Measurements from ENCODE around the gene FANCL.
"Not testable (repeated sequence)": the region's sequence is repeated elsewhere in the genome, so short reads cannot be mapped to it uniquely, and the experiment has no call there.

FANCL gene

GRCh38 chr2:58240670-58241545, at the start of gene FANCL:
Gene FANCL (minus strand): TSS chr2:58241325. CDS start chr2:58241313, 12 bp downstream.
- Histone ChIP-seq H3K27me3 (ENCODE audit: control insufficient read depth in 1 of 2, insufficient read depth in 2 of 2, low read length in 2 of 2) (no peaks in the 10 kb centered on the region), H3K9me3 (ENCODE audit: control insufficient read depth in 1 of 2, low read length in 2 of 2) (no peaks in the 10 kb centered on the region)

GRCh38 chr2:58289029-58289428, 47.9 kb upstream of the FANCL start:
- no peaks in the 10 kb centered on the region for H3K4me1 ChIP-seq (ENCODE audit: control insufficient read depth in 1 of 2, insufficient read depth in 2 of 2, low read length in 2 of 2)
- H3K36me3 ChIP-seq (ENCODE audit: control insufficient read depth in 1 of 2, insufficient read depth in 2 of 2, low read length in 2 of 2) = no peaks in the 10 kb centered on the region
- H3K27ac ChIP-seq (ENCODE audit: low read depth, low read length) = no peak overlapping the region
- no peak overlapping the region for H3K9ac ChIP-seq (ENCODE audit: low read depth in 1 of 2, low read length in 2 of 2)
- H3K9me3 ChIP-seq (ENCODE audit: control insufficient read depth in 1 of 2, low read length in 2 of 2) = no peaks in the 10 kb centered on the region
- H3K27me3 ChIP-seq (ENCODE audit: control insufficient read depth in 1 of 2, insufficient read depth in 2 of 2, low read length in 2 of 2) = no peaks in the 10 kb centered on the region
- H3K4me3 ChIP-seq (ENCODE audit: low read depth in 1 of 2, low read length in 2 of 2) = no peak overlapping the region

More at GRCh38 chr2:58240670-58241545, at the start of gene FANCL:
- H3K4me1 ChIP-seq (ENCODE audit: control insufficient read depth in 1 of 2, insufficient read depth in 2 of 2, low read length in 2 of 2) = peaks cover 9 to 10% of the 10 kb centered on the region in 2 donors
- peak within 1 kb of the TSS; percentile 76 for H3K27ac ChIP-seq (ENCODE audit: low read depth, low read length)
- H3K9ac ChIP-seq (ENCODE audit: low read depth in 1 of 2, low read length in 2 of 2) = peak within 1 kb of the TSS; percentile 63 to 80
- H3K4me3 ChIP-seq (ENCODE audit: low read depth in 1 of 2, low read length in 2 of 2) = peak within 1 kb of the TSS; percentile 80 to 95
- H3K36me3 ChIP-seq (ENCODE audit: control insufficient read depth in 1 of 2, insufficient read depth in 2 of 2, low read length in 2 of 2) = no peaks in the 10 kb centered on the region

- Histone ChIP-seq H3K27ac (ENCODE audit: low read depth, low read length) (no peak overlapping the region), H3K9me3 (ENCODE audit: control insufficient read depth in 1 of 2, low read length in 2 of 2) (no peaks in the 10 kb centered on the region), H3K4me3 (ENCODE audit: low read depth in 1 of 2, low read length in 2 of 2) (no peak overlapping the region), H3K4me1 (ENCODE audit: control insufficient read depth in 1 of 2, insufficient read depth in 2 of 2, low read length in 2 of 2) (no peaks in the 10 kb centered on the region), H3K27me3 (ENCODE audit: control insufficient read depth in 1 of 2, insufficient read depth in 2 of 2, low read length in 2 of 2) (no peaks in the 10 kb centered on the region), H3K36me3 (ENCODE audit: control insufficient read depth in 1 of 2, insufficient read depth in 2 of 2, low read length in 2 of 2) (no peaks in the 10 kb centered on the region), H3K9ac (ENCODE audit: low read depth in 1 of 2, low read length in 2 of 2) (no peak overlapping the region)
Measured at GRCh38 chr2:58283931-58284330, 42.8 kb upstream of the FANCL start.

GRCh38 chr2:58275144-58275543, 34.0 kb upstream of the FANCL start:
- not testable (repeated sequence) for H3K36me3 ChIP-seq (ENCODE audit: control insufficient read depth in 1 of 2, insufficient read depth in 2 of 2, low read length in 2 of 2); H3K27ac ChIP-seq (ENCODE audit: low read depth, low read length); H3K4me1 ChIP-seq (ENCODE audit: control insufficient read depth in 1 of 2, insufficient read depth in 2 of 2, low read length in 2 of 2); H3K4me3 ChIP-seq (ENCODE audit: low read depth in 1 of 2, low read length in 2 of 2); H3K9ac ChIP-seq (ENCODE audit: low read depth in 1 of 2, low read length in 2 of 2); H3K27me3 ChIP-seq (ENCODE audit: control insufficient read depth in 1 of 2, insufficient read depth in 2 of 2, low read length in 2 of 2); H3K9me3 ChIP-seq (ENCODE audit: control insufficient read depth in 1 of 2, low read length in 2 of 2)

GRCh38 chr2:58271826-58272225, 30.7 kb upstream of the FANCL start:
- Histone ChIP-seq H3K9ac (ENCODE audit: low read depth in 1 of 2, low read length in 2 of 2) (no peak overlapping the region), H3K9me3 (ENCODE audit: control insufficient read depth in 1 of 2, low read length in 2 of 2) (no peaks in the 10 kb centered on the region), H3K27me3 (ENCODE audit: control insufficient read depth in 1 of 2, insufficient read depth in 2 of 2, low read length in 2 of 2) (no peaks in the 10 kb centered on the region), H3K27ac (ENCODE audit: low read depth, low read length) (no peak overlapping the region), H3K4me3 (ENCODE audit: low read depth in 1 of 2, low read length in 2 of 2) (no peak overlapping the region), H3K4me1 (ENCODE audit: control insufficient read depth in 1 of 2, insufficient read depth in 2 of 2, low read length in 2 of 2) (no peaks in the 10 kb centered on the region), H3K36me3 (ENCODE audit: control insufficient read depth in 1 of 2, insufficient read depth in 2 of 2, low read length in 2 of 2) (no peaks in the 10 kb centered on the region)

GRCh38 chr2:58268685-58269084, 27.6 kb upstream of the FANCL start:
- H3K36me3 ChIP-seq (ENCODE audit: control insufficient read depth in 1 of 2, insufficient read depth in 2 of 2, low read length in 2 of 2) = no peaks in the 10 kb centered on the region
- no peak overlapping the region for H3K4me3 ChIP-seq (ENCODE audit: low read depth in 1 of 2, low read length in 2 of 2)
- no peak overlapping the region for H3K27ac ChIP-seq (ENCODE audit: low read depth, low read length)
- no peaks in the 10 kb centered on the region for H3K4me1 ChIP-seq (ENCODE audit: control insufficient read depth in 1 of 2, insufficient read depth in 2 of 2, low read length in 2 of 2)
- H3K27me3 ChIP-seq (ENCODE audit: control insufficient read depth in 1 of 2, insufficient read depth in 2 of 2, low read length in 2 of 2) = no peaks in the 10 kb centered on the region
- H3K9me3 ChIP-seq (ENCODE audit: control insufficient read depth in 1 of 2, low read length in 2 of 2) = no peaks in the 10 kb centered on the region
- H3K9ac ChIP-seq (ENCODE audit: low read depth in 1 of 2, low read length in 2 of 2) = no peak overlapping the region

GRCh38 chr2:58266211-58266610, 25.1 kb upstream of the FANCL start:
- Histone ChIP-seq H3K4me3 (ENCODE audit: low read depth in 1 of 2, low read length in 2 of 2) (no peak overlapping the region), H3K4me1 (ENCODE audit: control insufficient read depth in 1 of 2, insufficient read depth in 2 of 2, low read length in 2 of 2) (no peaks in the 10 kb centered on the region), H3K9me3 (ENCODE audit: control insufficient read depth in 1 of 2, low read length in 2 of 2) (no peaks in the 10 kb centered on the region), H3K36me3 (ENCODE audit: control insufficient read depth in 1 of 2, insufficient read depth in 2 of 2, low read length in 2 of 2) (no peaks in the 10 kb centered on the region), H3K9ac (ENCODE audit: low read depth in 1 of 2, low read length in 2 of 2) (no peak overlapping the region), H3K27ac (ENCODE audit: low read depth, low read length) (no peak overlapping the region), H3K27me3 (ENCODE audit: control insufficient read depth in 1 of 2, insufficient read depth in 2 of 2, low read length in 2 of 2) (no peaks in the 10 kb centered on the region)

GRCh38 chr2:58261209-58261608, 20.1 kb upstream of the FANCL start:
- Histone ChIP-seq H3K4me1 (ENCODE audit: control insufficient read depth in 1 of 2, insufficient read depth in 2 of 2, low read length in 2 of 2) (no peaks in the 10 kb centered on the region), H3K27me3 (ENCODE audit: control insufficient read depth in 1 of 2, insufficient read depth in 2 of 2, low read length in 2 of 2) (peaks cover 0 to 4% of the 10 kb centered on the region in 2 donors), H3K4me3 (ENCODE audit: low read depth in 1 of 2, low read length in 2 of 2) (no peak overlapping the region), H3K9ac (ENCODE audit: low read depth in 1 of 2, low read length in 2 of 2) (no peak overlapping the region), H3K36me3 (ENCODE audit: control insufficient read depth in 1 of 2, insufficient read depth in 2 of 2, low read length in 2 of 2) (no peaks in the 10 kb centered on the region), H3K9me3 (ENCODE audit: control insufficient read depth in 1 of 2, low read length in 2 of 2) (no peaks in the 10 kb centered on the region), H3K27ac (ENCODE audit: low read depth, low read length) (no peak overlapping the region)

GRCh38 chr2:58258456-58258855, 17.3 kb upstream of the FANCL start:
- not testable (repeated sequence) for H3K27ac ChIP-seq (ENCODE audit: low read depth, low read length); H3K27me3 ChIP-seq (ENCODE audit: control insufficient read depth in 1 of 2, insufficient read depth in 2 of 2, low read length in 2 of 2); H3K9me3 ChIP-seq (ENCODE audit: control insufficient read depth in 1 of 2, low read length in 2 of 2); H3K9ac ChIP-seq (ENCODE audit: low read depth in 1 of 2, low read length in 2 of 2); H3K36me3 ChIP-seq (ENCODE audit: control insufficient read depth in 1 of 2, insufficient read depth in 2 of 2, low read length in 2 of 2); H3K4me3 ChIP-seq (ENCODE audit: low read depth in 1 of 2, low read length in 2 of 2); H3K4me1 ChIP-seq (ENCODE audit: control insufficient read depth in 1 of 2, insufficient read depth in 2 of 2, low read length in 2 of 2)

- not testable (repeated sequence) for H3K9ac ChIP-seq (ENCODE audit: low read depth in 1 of 2, low read length in 2 of 2); H3K4me1 ChIP-seq (ENCODE audit: control insufficient read depth in 1 of 2, insufficient read depth in 2 of 2, low read length in 2 of 2); H3K9me3 ChIP-seq (ENCODE audit: control insufficient read depth in 1 of 2, low read length in 2 of 2); H3K36me3 ChIP-seq (ENCODE audit: control insufficient read depth in 1 of 2, insufficient read depth in 2 of 2, low read length in 2 of 2); H3K4me3 ChIP-seq (ENCODE audit: low read depth in 1 of 2, low read length in 2 of 2); H3K27ac ChIP-seq (ENCODE audit: low read depth, low read length); H3K27me3 ChIP-seq (ENCODE audit: control insufficient read depth in 1 of 2, insufficient read depth in 2 of 2, low read length in 2 of 2)
Measured at GRCh38 chr2:58251331-58252201, 10.4 kb upstream of the FANCL start.
